IMR-90 (cell line): ENCODE data around the gene TCF7L2. TPM values are rescaled to one million over a fixed set of nuclear protein-coding genes. Genes with fewer than 3 reads are reported as not detected.

Experiments used
- ATAC-seq: fragments of 200-7000 bp; cut with Tn5 transposase; 2 replicates; pipeline ENCODE4 v1.9.1; 2020; ENCODE audit warnings: low read depth, mild to moderate bottlenecking, moderate library complexity
- BruUV-seq: library from RNA; stranded (reverse); fragments of 400-500 nt; replicated peaks from 2 replicates; lab custom pipeline; 2021; lab: Mats Ljungman, UMichigan
- CTCF ChIA-PET: fragments of 300-600 bp; formaldehyde crosslinking; extraction: SDS; loops from one replicate; lab custom pipeline; 2021; ENCODE audit warnings: antibody characterized with exemption; lab: Yijun Ruan, JAX
- POLR2A ChIA-PET: fragments of 300-600 bp; sonication (Branson Sonifier 250); formaldehyde crosslinking; loops from one replicate; lab custom pipeline; 2022; ENCODE audit warnings: antibody characterized with exemption; ENCODE audit not compliant: unreplicated experiment; lab: Charles Lee
- DNase-seq: peaks from one replicate; pipeline ENCODE4 v3.0.0; 2013
- H2AFZ ChIP-seq: replicated peaks from 2 replicates; pipeline ENCODE3; 2013; ENCODE audit warnings: low read length, mild to moderate bottlenecking; ENCODE audit not compliant: poor library complexity
- H2AK5ac ChIP-seq: 2 replicates; pipeline ENCODE4 v1.6.1; 2013; ENCODE audit warnings: low read depth, low read length, inconsistent platforms
- H2AK9ac ChIP-seq: replicated peaks from 2 replicates; pipeline ENCODE3; 2013; ENCODE audit warnings: mild to moderate bottlenecking, low read depth, low read length, moderate library complexity; ENCODE audit not compliant: poor library complexity
- H2BK120ac ChIP-seq: 2 replicates; pipeline ENCODE4 v1.6.1; 2013; ENCODE audit warnings: low read depth, low read length, inconsistent platforms
- H2BK15ac ChIP-seq: 3 replicates; pipeline ENCODE4 v1.6.1; 2013; ENCODE audit warnings: low read depth, low read length, inconsistent platforms
- H2BK20ac ChIP-seq: 2 replicates; pipeline ENCODE4 v1.6.1; 2013; ENCODE audit warnings: low read depth, mild to moderate bottlenecking, inconsistent platforms, low read length, moderate library complexity
- H2BK5ac ChIP-seq: 2 replicates; pipeline ENCODE4 v1.6.1; 2013; ENCODE audit warnings: mild to moderate bottlenecking, low read depth, low read length, inconsistent platforms; ENCODE audit not compliant: poor library complexity, severe bottlenecking
- H3K14ac ChIP-seq: replicated peaks from 2 replicates; pipeline ENCODE4 v1.6.1; 2013; ENCODE audit warnings: low read depth, low read length, inconsistent platforms
- H3K18ac ChIP-seq: 2 replicates; pipeline ENCODE4 v1.6.1; 2013; ENCODE audit warnings: low read depth, low read length, control low read depth
- H3K23ac ChIP-seq: 2 replicates; pipeline ENCODE4 v1.6.1; 2013; ENCODE audit warnings: low read depth, low read length, inconsistent platforms
- H3K27ac ChIP-seq: 2 replicates; pipeline ENCODE4 v1.5.1; 2013; ENCODE audit warnings: mild to moderate bottlenecking, control low read depth, low read length; ENCODE audit not compliant: insufficient read depth
- H3K27me3 ChIP-seq: 2 replicates; pipeline ENCODE4 v1.6.1; 2013; ENCODE audit warnings: low read length; ENCODE audit not compliant: control insufficient read depth, insufficient read depth
- H3K36me3 ChIP-seq: 2 replicates; pipeline ENCODE4 v1.6.1; 2013; ENCODE audit warnings: low read length, mixed read lengths; ENCODE audit not compliant: control insufficient read depth, insufficient read depth
- H3K4ac ChIP-seq: 2 replicates; pipeline ENCODE4 v1.6.1; 2013; ENCODE audit warnings: low read depth, low read length, inconsistent platforms
- H3K4me1 ChIP-seq: 2 replicates; pipeline ENCODE4 v1.6.1; 2013; ENCODE audit warnings: low read length, mixed read lengths; ENCODE audit not compliant: control insufficient read depth, insufficient read depth
- H3K4me2 ChIP-seq: 2 replicates; pipeline ENCODE4 v1.6.1; 2013; ENCODE audit warnings: low read depth, mild to moderate bottlenecking, control low read depth, low read length, moderate library complexity
- H3K4me3 ChIP-seq: 2 replicates; pipeline ENCODE4 v1.5.1; 2013; ENCODE audit warnings: low read depth, mild to moderate bottlenecking, control low read depth, low read length, moderate library complexity; ENCODE audit not compliant: insufficient read depth
- H3K56ac ChIP-seq: 2 replicates; pipeline ENCODE4 v1.6.1; 2013; ENCODE audit warnings: low read length, inconsistent platforms; ENCODE audit not compliant: insufficient read depth; ENCODE audit errors: extremely low read depth
- H3K79me1 ChIP-seq, 2 experiments: 2 replicates each; pipeline ENCODE4 v1.6.1; 2013; ENCODE audit warnings: low read length in 2 of 2, inconsistent platforms in 1 of 2, low read depth in 1 of 2
- H3K9ac ChIP-seq: 2 replicates; pipeline ENCODE4 v1.6.1; 2013; ENCODE audit warnings: low read depth, low read length, control low read depth
- H3K9me1 ChIP-seq: 2 replicates; pipeline ENCODE4 v1.6.1; 2013; ENCODE audit warnings: low read length, inconsistent platforms; ENCODE audit not compliant: insufficient read depth
- H3K9me3 ChIP-seq: 2 replicates; pipeline ENCODE4 v1.6.1; 2013; ENCODE audit warnings: low read length; ENCODE audit not compliant: control insufficient read depth, insufficient read depth
- H4K20me1 ChIP-seq: 2 replicates; pipeline ENCODE4 v1.6.1; 2013; ENCODE audit warnings: low read length, inconsistent platforms; ENCODE audit not compliant: insufficient read depth
- H4K5ac ChIP-seq: 2 replicates; pipeline ENCODE4 v1.6.1; 2013; ENCODE audit warnings: mild to moderate bottlenecking, low read depth, low read length, control low read depth
- H4K8ac ChIP-seq, 2 experiments: 2 replicates each; pipeline ENCODE4 v1.6.1; 2013; ENCODE audit warnings: low read depth in 2 of 2, low read length in 2 of 2, control low read depth in 1 of 2, inconsistent platforms in 1 of 2
- H4K91ac ChIP-seq: 2 replicates; pipeline ENCODE4 v1.6.1; 2013; ENCODE audit warnings: low read depth, low read length, inconsistent platforms; ENCODE audit not compliant: insufficient read depth
- BHLHE40 ChIP-seq: fragments of 150-350 bp; IDR thresholded peaks from 2 replicates; pipeline ENCODE4 v1.6.1; 2016; ENCODE audit warnings: mild to moderate bottlenecking, low read depth, low read length
- CEBPB ChIP-seq: IDR thresholded peaks from 2 replicates; pipeline ENCODE4 v1.6.1; 2012; ENCODE audit warnings: low read depth, low read length, improper control_type of control experiment
- CHD1 ChIP-seq: IDR thresholded peaks from 2 replicates; pipeline ENCODE4 v1.6.1; 2012; ENCODE audit warnings: low read depth, low read length, improper control_type of control experiment
- CTCF ChIP-seq: conservative IDR thresholded peaks from 2 replicates; pipeline ENCODE4 v1.5.1; 2012; ENCODE audit warnings: mild to moderate bottlenecking, low read depth, low read length, improper control_type of control experiment
- ELK1 ChIP-seq: fragments of 150-350 bp; IDR thresholded peaks from 2 replicates; pipeline ENCODE4 v1.6.1; 2016; ENCODE audit warnings: low read depth, mild to moderate bottlenecking, low read length, moderate library complexity, borderline replicate concordance
- FOS ChIP-seq: fragments of 150-350 bp; IDR thresholded peaks from 2 replicates; pipeline ENCODE4 v1.6.1; 2016; ENCODE audit warnings: low read depth, low read length
- MAFK ChIP-seq: IDR thresholded peaks from 2 replicates; pipeline ENCODE4 v1.6.1; 2012; ENCODE audit warnings: low read depth, low read length, improper control_type of control experiment
- MAZ ChIP-seq: IDR thresholded peaks from 2 replicates; pipeline ENCODE4 v1.6.1; 2012; ENCODE audit warnings: low read depth, mild to moderate bottlenecking, low read length, improper control_type of control experiment, moderate library complexity, borderline replicate concordance
- MXI1 ChIP-seq: IDR thresholded peaks from 2 replicates; pipeline ENCODE4 v1.6.1; 2012; ENCODE audit warnings: low read depth, mild to moderate bottlenecking, low read length, moderate library complexity, borderline replicate concordance
- NFE2L2 ChIP-seq: fragments of 150-350 bp; IDR thresholded peaks from 2 replicates; pipeline ENCODE4 v1.6.1; 2016; ENCODE audit warnings: low read depth, mild to moderate bottlenecking, low read length
- POLR2A ChIP-seq: IDR thresholded peaks from 2 replicates; pipeline ENCODE4 v1.6.1; 2012; ENCODE audit warnings: mild to moderate bottlenecking, low read depth, low read length
- RAD21 ChIP-seq: IDR thresholded peaks from 2 replicates; pipeline ENCODE4 v1.6.1; 2012; ENCODE audit warnings: low read length, improper control_type of control experiment
- RCOR1 ChIP-seq: IDR thresholded peaks from 2 replicates; pipeline ENCODE4 v1.6.1; 2012; ENCODE audit warnings: mild to moderate bottlenecking, low read length, improper control_type of control experiment; ENCODE audit not compliant: insufficient replicate concordance
- RFX5 ChIP-seq: IDR thresholded peaks from 2 replicates; pipeline ENCODE4 v1.8.0; 2012; ENCODE audit warnings: low read depth, mild to moderate bottlenecking, low read length, moderate library complexity
- SMC3 ChIP-seq: fragments of 150-350 bp; IDR thresholded peaks from 2 replicates; pipeline ENCODE4 v1.6.1; 2016; ENCODE audit warnings: low read depth, mild to moderate bottlenecking, antibody characterized with exemption, low read length, moderate library complexity
- USF2 ChIP-seq: fragments of 150-350 bp; IDR thresholded peaks from 2 replicates; pipeline ENCODE4 v1.6.1; 2017; ENCODE audit warnings: mild to moderate bottlenecking, antibody characterized with exemption, low read length, low read depth
- WGBS, 2 experiments: methylation state at CpG; one replicate each; pipeline versions ENCODE4 v1.1.5 to v1.1.7; 2013; ENCODE audit warnings: missing lambda C conversion rate in 2 of 2; ENCODE audit not compliant: insufficient read length in 1 of 2; ENCODE audit errors: extremely low coverage in 2 of 2; 5-methylcytosine and 5-hydroxymethylcytosine counted together
- dilution Hi-C: fragments of 300-500 bp; cut with HindIII; formaldehyde crosslinking; loops from one replicate; pipeline ENCODE4 v1.14.3; 2018; ENCODE audit warnings: low sequenced_read_pairs; ENCODE audit not compliant: unreplicated experiment
- in situ Hi-C: fragments of 300-500 bp; cut with MboI; formaldehyde crosslinking; loops from 3 replicates; pipeline ENCODE4 v1.14.3; 2019; ENCODE audit warnings: low sequenced_read_pairs, inconsistent platforms, mixed read lengths
- intact Hi-C: fragments of 100-400 bp; cut with micrococcal nuclease; formaldehyde crosslinking; loops from 2 replicates; pipeline ENCODE4 v1.10.0; 2022
- polyA plus RNA-seq, 3 experiments: library from polyadenylated mRNA; depleted of rRNA; stranded (reverse); fragments of >200 nt; gene quantifications; 2 replicates each; pipeline ENCODE4 v1.2.3, GENCODE V29; 2012; ENCODE audit warnings: low replicate concordance in 1 of 3
- total RNA-seq: library from RNA; depleted of rRNA; stranded (reverse); fragments of >200 nt; gene quantifications from 2 replicates; pipeline ENCODE4 v1.2.3, GENCODE V29; 2012

TCF7L2 gene
- total and polyA plus RNA-seq, 2 of the 4 experiments (the other 2 are of a cell fraction) = 1.3 to 12.2 TPM

GRCh38 chr10:113144576-113144975 lies 194.5 kb downstream of the TCF7L2 start:
- Histone ChIP-seq H2AK9ac (no peak overlapping the region), H3K9me1 (peaks cover 5% of the 10 kb centered on the region; the same call in 1 of the 2 replicates), H3K56ac (no peak overlapping the region), H2BK5ac (no peak overlapping the region), H4K20me1 (no peaks in the 10 kb centered on the region), H2BK15ac (no peak overlapping the region), H4K91ac (no peak overlapping the region), H3K4me3 (no peak overlapping the region), H3K27ac (no peak overlapping the region), H3K9me3 (no peaks in the 10 kb centered on the region), H3K9ac (no peak overlapping the region), H3K4me2 (no peak overlapping the region), H3K23ac (no peak overlapping the region), H3K27me3 (no peaks in the 10 kb centered on the region), H4K8ac (no peak overlapping the region), H2BK120ac (no peak overlapping the region), H3K79me1 (peaks cover 9 to 13% of the 10 kb centered on the region in 2 experiments; a peak in 2 of 4 replicates), H4K5ac (no peak overlapping the region), H3K14ac (no peak overlapping the region), H2BK20ac (no peak overlapping the region), H2AK5ac (no peak overlapping the region), H3K18ac (no peak overlapping the region), H2AFZ (no peak overlapping the region), H3K4ac (no peak overlapping the region), H3K36me3 (peaks cover 45% of the 10 kb centered on the region), H3K4me1 (no peaks in the 10 kb centered on the region)
- ChIA-PET POLR2A (no interaction called here), CTCF (no interaction called here)
- BruUV-seq = no TSS peak
- TF ChIP-seq USF2 (no peak), CHD1 (no peak), RAD21 (no peak), RFX5 (no peak), SMC3 (no peak), FOS (no peak), CTCF (no peak), ELK1 (no peak), POLR2A (no peak), CEBPB (no peak), MAFK (no peak), NFE2L2 (no peak), MXI1 (no peak), RCOR1 (no peak), BHLHE40 (no peak), MAZ (no peak)
- intact Hi-C loops (no loop called here), dilution Hi-C loops (no loop called here), in situ Hi-C loops (loop anchor here (25.0 kb wide), 1 partner anchor 582 kb away; no protein-coding TSS in a partner anchor)
- WGBS, 2 experiments = 100% methylated on average over 2 of the region's 5 CpGs; no CpG with 5 or more reads in 1 of the 2 experiments
- no peak for ATAC-seq
- no peak for DNase-seq
